B cell (primary cell): ENCODE data around the gene HPCA.
"Not testable (repeated sequence)": the region's sequence is repeated elsewhere in the genome, so short reads cannot be mapped to it uniquely, and the experiment has no call there.

Source experiments
- CTCF ChIP-seq: fragments of 200-600 bp; IDR thresholded peaks from one replicate; pipeline ENCODE4 v1.8.0; 2022; ENCODE audit warnings: antibody characterized with exemption, mild to moderate bottlenecking
- EZH2 ChIP-seq: IDR thresholded peaks from 2 replicates; pipeline ENCODE4 v1.6.1; 2012; ENCODE audit warnings: borderline replicate concordance, low read depth, mild to moderate bottlenecking, moderate library complexity, low read length; ENCODE audit not compliant: insufficient read depth, poor library complexity, severe bottlenecking

GRCh38 chr1:32905588-32905987 lies 19.3 kb downstream of the HPCA start:
- TF ChIP-seq EZH2, CTCF: not testable (repeated sequence)
